HCT116 (cell line): ENCODE measurements around the gene KLHL25.

Experiments
- EZH2 ChIP-seq: fragments of 200-600 bp; sonication (generic); IDR thresholded peaks from 2 replicates; pipeline ENCODE4 v1.6.1; 2017; ENCODE audit warnings: antibody characterized with exemption, mixed run types
- POLR2A ChIP-seq: IDR thresholded peaks from 2 replicates; pipeline ENCODE4 v1.7.0; 2011; ENCODE audit warnings: borderline replicate concordance; ENCODE audit not compliant: insufficient read depth, insufficient read length; ENCODE audit errors: extremely low read depth
- RAD21 ChIP-seq: IDR thresholded peaks from 2 replicates; pipeline ENCODE4 v1.6.1; 2012; ENCODE audit warnings: low read depth, mild to moderate bottlenecking
- SIN3A ChIP-seq: IDR thresholded peaks from 2 replicates; pipeline ENCODE4 v1.6.1; 2012; ENCODE audit warnings: low read depth
- TF ChIP-seq, protein P1 (sequence below), 3 experiments: fragments of 200-600 bp in 1 of 3; sonication (generic) in 1 of 3; IDR thresholded peaks in 2 of 3; conservative IDR thresholded peaks in 1 of 3; 2 replicates each; pipeline ENCODE4 v1.5.1; 2012 to 2017; ENCODE audit warnings: low read depth in 2 of 3, low read length in 2 of 3, antibody characterized with exemption in 1 of 3, borderline replicate concordance in 1 of 3, control low read depth in 1 of 3, mild to moderate bottlenecking in 1 of 3, mixed read lengths in 1 of 3, mixed run types in 1 of 3, moderate library complexity in 1 of 3; ENCODE audit not compliant: insufficient read depth in 1 of 3

DNA sequence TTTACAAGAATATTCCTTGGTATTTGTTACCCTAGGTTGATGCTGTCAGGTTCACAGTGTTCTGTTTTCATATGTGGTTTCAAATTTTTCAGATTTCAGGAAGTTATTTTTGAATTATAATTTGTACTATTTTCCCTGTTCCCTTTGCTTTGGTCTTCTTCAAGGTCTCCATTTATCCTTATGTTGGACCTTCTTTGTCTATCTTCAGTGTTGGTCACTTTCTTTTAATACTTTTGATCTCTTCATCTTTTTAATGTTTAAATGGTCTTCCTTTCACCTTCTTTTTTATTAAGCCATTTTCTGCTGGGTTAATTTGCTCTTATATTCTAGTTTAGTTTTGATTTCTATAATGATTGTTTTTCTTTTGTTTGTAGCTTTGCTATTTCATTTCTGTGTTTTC lies 61.3 kb downstream of the KLHL25 start:
- TF ChIP-seq RAD21 (no peak), EZH2 (no peak), POLR2A (no peak), SIN3A (no peak)
- TF ChIP-seq, protein P1, sequence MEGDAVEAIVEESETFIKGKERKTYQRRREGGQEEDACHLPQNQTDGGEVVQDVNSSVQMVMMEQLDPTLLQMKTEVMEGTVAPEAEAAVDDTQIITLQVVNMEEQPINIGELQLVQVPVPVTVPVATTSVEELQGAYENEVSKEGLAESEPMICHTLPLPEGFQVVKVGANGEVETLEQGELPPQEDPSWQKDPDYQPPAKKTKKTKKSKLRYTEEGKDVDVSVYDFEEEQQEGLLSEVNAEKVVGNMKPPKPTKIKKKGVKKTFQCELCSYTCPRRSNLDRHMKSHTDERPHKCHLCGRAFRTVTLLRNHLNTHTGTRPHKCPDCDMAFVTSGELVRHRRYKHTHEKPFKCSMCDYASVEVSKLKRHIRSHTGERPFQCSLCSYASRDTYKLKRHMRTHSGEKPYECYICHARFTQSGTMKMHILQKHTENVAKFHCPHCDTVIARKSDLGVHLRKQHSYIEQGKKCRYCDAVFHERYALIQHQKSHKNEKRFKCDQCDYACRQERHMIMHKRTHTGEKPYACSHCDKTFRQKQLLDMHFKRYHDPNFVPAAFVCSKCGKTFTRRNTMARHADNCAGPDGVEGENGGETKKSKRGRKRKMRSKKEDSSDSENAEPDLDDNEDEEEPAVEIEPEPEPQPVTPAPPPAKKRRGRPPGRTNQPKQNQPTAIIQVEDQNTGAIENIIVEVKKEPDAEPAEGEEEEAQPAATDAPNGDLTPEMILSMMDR (IDR thresholded peaks at IDR 0.05 in 2 of 3, conservative IDR thresholded peaks at IDR 0.05 in 1 of 3; ENCODE audit: borderline replicate concordance in 1 of 3, insufficient read depth in 1 of 3, low read depth in 2 of 3, low read length in 2 of 3): no peak
